Fibroblast of mammary gland (primary cell): ENCODE measurements around the gene IL1R2.
A peak's percentile ranks its signal among the peaks of the same experiment; 100 is the strongest.

Source experiments
- DNase-seq: peaks from one replicate; pipeline ENCODE4 v3.0.0-alpha.2; 2010; ENCODE audit warnings: low read depth
- H3K4me3 ChIP-seq: 2 replicates; pipeline ENCODE4 v1.5.1; 2011; ENCODE audit warnings: low read depth, mild to moderate bottlenecking, low read length, moderate library complexity; ENCODE audit not compliant: control insufficient read depth
- CTCF ChIP-seq: conservative IDR thresholded peaks from 2 replicates; pipeline ENCODE4 v1.5.1; 2011; ENCODE audit warnings: low read depth, low read length, inconsistent platforms; ENCODE audit not compliant: control insufficient read depth, insufficient read depth

The IL1R2 gene

GRCh38 chr2:101963198-101963597 lies 28.6 kb upstream of the IL1R2 start:
- no peak for DNase-seq
- no peak for TF ChIP-seq CTCF
- H3K4me3 ChIP-seq = no peak overlapping the region

GRCh38 chr2:101967826-101968513 lies 23.8 kb upstream of the IL1R2 start:
- DNase-seq = peak; percentile 49
- no peak for TF ChIP-seq CTCF
- no peak overlapping the region for H3K4me3 ChIP-seq

- H3K4me3 ChIP-seq = no peak overlapping the region
- no peak for DNase-seq
- no peak for TF ChIP-seq CTCF
These were observed 22.0 kb upstream of the IL1R2 start for GRCh38 chr2:101969723-101970122.

- H3K4me3 ChIP-seq = no peak overlapping the region
- TF ChIP-seq CTCF = no peak
- no peak for DNase-seq
These were observed 20.9 kb upstream of the IL1R2 start for GRCh38 chr2:101970901-101971300.

GRCh38 chr2:101971836-101972235 lies 19.9 kb upstream of the IL1R2 start:
- no peak overlapping the region for H3K4me3 ChIP-seq
- no peak for TF ChIP-seq CTCF
- peak; percentile 61 for DNase-seq

GRCh38 chr2:101972621-101973434 lies 18.9 kb upstream of the IL1R2 start:
- no peak overlapping the region for H3K4me3 ChIP-seq
- DNase-seq = peak; percentile 95
- TF ChIP-seq CTCF = no peak
